Lower lobe of right lung (tissue), 2 donors: Measurements from ENCODE around the gene KLK6. TPM values are rescaled to one million over a fixed set of nuclear protein-coding genes. Genes with fewer than 3 reads are reported as not detected.

Experiments used
- ATAC-seq, 2 donors: fragments of 200-7000 bp; cut with Tn5 transposase; one replicate each; pipeline ENCODE4 v1.9.1; 2020 to 2022; ENCODE audit warnings: mild to moderate bottlenecking in 2 of 2, moderate library complexity in 2 of 2
- DNase-seq: peaks from one replicate; pipeline ENCODE4 v3.0.0-alpha.2; 2020
- H3K27ac ChIP-seq: fragments of 200-600 bp; one replicate; pipeline ENCODE4 v1.8.0; 2022
- H3K27me3 ChIP-seq: fragments of 200-600 bp; one replicate; pipeline ENCODE4 v1.8.0; 2022; ENCODE audit warnings: low read depth
- H3K36me3 ChIP-seq: fragments of 200-600 bp; one replicate; pipeline ENCODE4 v1.8.0; 2022; ENCODE audit warnings: mild to moderate bottlenecking
- H3K4me1 ChIP-seq: fragments of 200-600 bp; one replicate; pipeline ENCODE4 v1.8.0; 2022
- H3K4me3 ChIP-seq: fragments of 200-600 bp; one replicate; pipeline ENCODE4 v1.8.0; 2022; ENCODE audit warnings: mild to moderate bottlenecking
- H3K9me3 ChIP-seq: fragments of 200-600 bp; one replicate; pipeline ENCODE4 v1.8.0; 2022
- CTCF ChIP-seq: fragments of 200-600 bp; IDR thresholded peaks from one replicate; pipeline ENCODE4 v1.8.0; 2022; ENCODE audit warnings: antibody characterized with exemption, mild to moderate bottlenecking
- intact Hi-C: fragments of 100-400 bp; cut with DNase I; formaldehyde crosslinking; loops from one replicate; pipeline ENCODE4 v1.11.0; 2022
- total RNA-seq: library from RNA; stranded (reverse); fragmentation: NEBNext Ultra II Directional; extraction: Animal tissue kit (Norgen Biotek cat#: 25700); gene quantifications from one replicate; pipeline ENCODE4 v1.2.1, GENCODE V29; 2021
- donor health status: DM: no; HTN: yes; CAD: no; lungs with severe emphysema.

The KLK6 gene
- total RNA-seq, 1 donor from 2014 or later, result not detected

GRCh38 chr19:50944795-50945194 lies 24.6 kb downstream of the KLK6 start:
- no peaks in the 10 kb centered on the region for H3K9me3 ChIP-seq
- no peak for TF ChIP-seq CTCF
- H3K27me3 ChIP-seq, result no peaks in the 10 kb centered on the region
- no peak overlapping the region for H3K4me3 ChIP-seq
- no peak overlapping the region for H3K27ac ChIP-seq
- intact Hi-C loops, result no loop called here
- no peak for ATAC-seq
- H3K4me1 ChIP-seq, result no peaks in the 10 kb centered on the region
- no peak for DNase-seq
- no peaks in the 10 kb centered on the region for H3K36me3 ChIP-seq

GRCh38 chr19:50943074-50943828 lies 26.1 kb downstream of the KLK6 start:
- DNase-seq (no peak), ATAC-seq (no peak)

GRCh38 chr19:50939596-50939995 lies 29.8 kb downstream of the KLK6 start:
- Histone ChIP-seq H3K4me3 (no peak overlapping the region), H3K9me3 (no peaks in the 10 kb centered on the region), H3K27me3 (no peaks in the 10 kb centered on the region), H3K4me1 (no peaks in the 10 kb centered on the region), H3K27ac (no peak overlapping the region), H3K36me3 (no peaks in the 10 kb centered on the region)
- intact Hi-C loops, result no loop called here
- TF ChIP-seq CTCF, result no peak
- ATAC-seq (no peak), DNase-seq (no peak)

More at GRCh38 chr19:50943074-50943828, 26.1 kb downstream of the KLK6 start:
- Histone ChIP-seq H3K27ac (no peak overlapping the region), H3K4me3 (no peak overlapping the region), H3K4me1 (no peaks in the 10 kb centered on the region), H3K36me3 (no peaks in the 10 kb centered on the region), H3K27me3 (no peaks in the 10 kb centered on the region), H3K9me3 (no peaks in the 10 kb centered on the region)
- TF ChIP-seq CTCF, result no peak
- intact Hi-C loops, result no loop called here

GRCh38 chr19:50933640-50934039 lies 35.8 kb downstream of the KLK6 start:
- Histone ChIP-seq H3K27me3 (peaks cover 22% of the 10 kb centered on the region), H3K4me1 (no peaks in the 10 kb centered on the region), H3K4me3 (no peak overlapping the region), H3K36me3 (no peaks in the 10 kb centered on the region), H3K27ac (no peak overlapping the region), H3K9me3 (no peaks in the 10 kb centered on the region)
- intact Hi-C loops, result no loop called here
- no peak for TF ChIP-seq CTCF
- DNase-seq (no peak), ATAC-seq (no peak)

GRCh38 chr19:50932690-50933083 lies 36.7 kb downstream of the KLK6 start:
- intact Hi-C loops, result no loop called here
- H3K27me3 ChIP-seq, result peaks cover 31% of the 10 kb centered on the region
- no peak for ATAC-seq

More at GRCh38 chr19:50932690-50933083, 36.7 kb downstream of the KLK6 start:
- Histone ChIP-seq H3K36me3 (no peaks in the 10 kb centered on the region), H3K4me1 (no peaks in the 10 kb centered on the region), H3K9me3 (no peaks in the 10 kb centered on the region), H3K4me3 (no peak overlapping the region), H3K27ac (no peak overlapping the region)
- no peak for DNase-seq
- TF ChIP-seq CTCF, result no peak
